MM.1S (cell line): ENCODE data around the gene GMPPA.
A peak's percentile ranks its signal among the peaks of the same experiment; 100 is the strongest.

Experiments used
- DNase-seq: peaks from one replicate; pipeline ENCODE4 v3.0.0-alpha.2; 2015
- H2AFZ ChIP-seq: fragments of 300-600 bp; sonication (generic); 2 replicates; pipeline ENCODE4 v1.6.0; 2016; ENCODE audit warnings: antibody characterized with exemption, low read length
- H3F3A ChIP-seq: fragments of 300-600 bp; sonication (generic); 2 replicates; pipeline ENCODE4 v1.6.1; 2016; ENCODE audit warnings: mild to moderate bottlenecking, antibody characterized with exemption, low read length, moderate library complexity, mixed read lengths; ENCODE audit not compliant: insufficient read depth
- H3K27ac ChIP-seq: fragments of 300-600 bp; sonication (generic); 2 replicates; pipeline ENCODE4 v1.5.1; 2016; ENCODE audit warnings: mild to moderate bottlenecking, low read length
- H3K27me3 ChIP-seq: fragments of 300-600 bp; sonication (generic); replicated peaks from 2 replicates; pipeline ENCODE4 v1.6.0; 2016; ENCODE audit warnings: low read length; ENCODE audit not compliant: insufficient read depth
- H3K36me3 ChIP-seq: fragments of 300-600 bp; sonication (generic); replicated peaks from 2 replicates; pipeline ENCODE4 v1.6.1; 2016; ENCODE audit warnings: mild to moderate bottlenecking, low read length, mixed read lengths; ENCODE audit not compliant: insufficient read depth
- H3K4me1 ChIP-seq: fragments of 300-600 bp; sonication (generic); 2 replicates; pipeline ENCODE4 v1.6.1; 2016; ENCODE audit warnings: low read length, mixed read lengths
- H3K4me2 ChIP-seq: fragments of 300-600 bp; sonication (generic); 2 replicates; pipeline ENCODE4 v1.6.0; 2016; ENCODE audit warnings: low read depth, low read length
- H3K4me3 ChIP-seq: fragments of 300-600 bp; sonication (generic); 2 replicates; pipeline ENCODE4 v1.5.1; 2016; ENCODE audit warnings: low read length, mixed read lengths
- H3K79me2 ChIP-seq: fragments of 300-600 bp; sonication (generic); 2 replicates; pipeline ENCODE4 v1.6.1; 2016; ENCODE audit warnings: mixed run types, low read length, mixed read lengths
- H3K9ac ChIP-seq: fragments of 300-600 bp; sonication (generic); 2 replicates; pipeline ENCODE4 v1.6.1; 2016; ENCODE audit warnings: low read length, mixed read lengths
- H3K9me2 ChIP-seq: fragments of 300-600 bp; sonication (generic); replicated peaks from 2 replicates; pipeline ENCODE4 v1.6.1; 2016; ENCODE audit warnings: mild to moderate bottlenecking, low read length, mixed read lengths; ENCODE audit not compliant: insufficient read depth
- H3K9me3 ChIP-seq: fragments of 300-600 bp; sonication (generic); replicated peaks from 2 replicates; pipeline ENCODE4 v1.6.1; 2016; ENCODE audit warnings: mild to moderate bottlenecking, low read length, mixed read lengths; ENCODE audit not compliant: insufficient read depth
- H4K20me1 ChIP-seq: fragments of 300-600 bp; sonication (generic); 2 replicates; pipeline ENCODE4 v1.6.1; 2016; ENCODE audit warnings: mild to moderate bottlenecking, low read length, moderate library complexity, mixed read lengths; ENCODE audit not compliant: insufficient read depth
- CTCF ChIP-seq: fragments of 300-600 bp; sonication (generic); IDR thresholded peaks from 2 replicates; pipeline ENCODE4 v1.5.1; 2016; ENCODE audit warnings: antibody characterized with exemption, low read length, mixed read lengths
- EZH2 ChIP-seq: fragments of 300-600 bp; sonication (generic); optimal IDR thresholded peaks from 2 replicates; pipeline ENCODE3; 2017; ENCODE audit warnings: low read depth, mild to moderate bottlenecking, antibody characterized with exemption, low read length, mixed read lengths
- EZH2phosphoT487 ChIP-seq: fragments of 300-600 bp; sonication (generic); IDR thresholded peaks from 2 replicates; pipeline ENCODE4 v1.6.1; 2018; ENCODE audit warnings: antibody characterized with exemption, low read length

GMPPA gene

GRCh38 chr2:219484343-219485200 is 14.1 kb upstream of the GMPPA start:
- no peak overlapping the region for H3K27ac ChIP-seq
- H3K36me3 ChIP-seq = no peaks in the 10 kb centered on the region
- no peak overlapping the region; the same call in 1 of the 2 replicates for H3K4me2 ChIP-seq
- TF ChIP-seq EZH2phosphoT487 (no peak), EZH2 (peak; percentile 74), CTCF (no peak)
- no peaks in the 10 kb centered on the region for H3K9me3 ChIP-seq
- no peaks in the 10 kb centered on the region for H4K20me1 ChIP-seq
- no peaks in the 10 kb centered on the region for H3K9me2 ChIP-seq
- H3F3A ChIP-seq = no peaks in the 10 kb centered on the region
- no peak overlapping the region for H3K4me3 ChIP-seq
- H3K79me2 ChIP-seq = no peaks in the 10 kb centered on the region
- H3K27me3 ChIP-seq = peaks cover 99% of the 10 kb centered on the region
- H3K4me1 ChIP-seq = no peaks in the 10 kb centered on the region
- DNase-seq = no peak
- no peak overlapping the region for H2AFZ ChIP-seq
- H3K9ac ChIP-seq = no peak overlapping the region

- Histone ChIP-seq H3K27me3 (peaks cover 99% of the 10 kb centered on the region), H3K27ac (no peak overlapping the region), H2AFZ (no peak overlapping the region), H3K9me3 (no peaks in the 10 kb centered on the region), H3K9me2 (no peaks in the 10 kb centered on the region), H3F3A (no peaks in the 10 kb centered on the region), H3K9ac (no peak overlapping the region), H4K20me1 (no peaks in the 10 kb centered on the region), H3K4me3 (no peak overlapping the region), H3K4me1 (no peaks in the 10 kb centered on the region), H3K4me2 (no peak overlapping the region), H3K36me3 (no peaks in the 10 kb centered on the region), H3K79me2 (no peaks in the 10 kb centered on the region)
- TF ChIP-seq EZH2 (no peak), CTCF (no peak), EZH2phosphoT487 (no peak)
- DNase-seq = no peak
Measured at GRCh38 chr2:219485201-219485580, 13.5 kb upstream of the GMPPA start.

- H3K79me2 ChIP-seq = no peaks in the 10 kb centered on the region
- H4K20me1 ChIP-seq = no peaks in the 10 kb centered on the region
- no peak overlapping the region for H3K4me2 ChIP-seq
- no peak overlapping the region for H3K4me3 ChIP-seq
- no peaks in the 10 kb centered on the region for H3K9me3 ChIP-seq
- no peak overlapping the region for H2AFZ ChIP-seq
- H3K27me3 ChIP-seq = peaks cover 99% of the 10 kb centered on the region
- H3K9ac ChIP-seq = no peak overlapping the region
- no peaks in the 10 kb centered on the region for H3K36me3 ChIP-seq
- no peaks in the 10 kb centered on the region for H3K4me1 ChIP-seq
- TF ChIP-seq EZH2 = no peak
- no peak for TF ChIP-seq CTCF
- no peak for TF ChIP-seq EZH2phosphoT487
- H3K27ac ChIP-seq = no peak overlapping the region
- DNase-seq = no peak
- no peaks in the 10 kb centered on the region for H3K9me2 ChIP-seq
- no peaks in the 10 kb centered on the region for H3F3A ChIP-seq
Measured at GRCh38 chr2:219486380-219486959, 12.2 kb upstream of the GMPPA start.
